WTC11 (cell line): Measurements from ENCODE around the gene GNAZ. TPM values are rescaled to one million over a fixed set of nuclear protein-coding genes. Genes with fewer than 3 reads are reported as not detected.

Source experiments
- ATAC-seq: fragments of 200-7000 bp; cut with Tn5 transposase; 2 replicates; pipeline ENCODE4 v1.10.0; 2021; ENCODE audit warnings: mild to moderate bottlenecking, moderate library complexity
- CTCF ChIA-PET: fragments of 300-600 bp; sonication (Branson Sonifier 250); formaldehyde crosslinking; loops from one replicate; lab custom pipeline; 2021; ENCODE audit warnings: antibody characterized with exemption; lab: Charles Lee
- POLR2A ChIA-PET: fragments of 350-600 bp; sonication (Branson Sonifier 250); formaldehyde crosslinking; loops from one replicate; lab custom pipeline; 2021; ENCODE audit warnings: antibody characterized with exemption; lab: Charles Lee
- DNase-seq: peaks from one replicate; pipeline ENCODE4 v3.0.0; 2021; ENCODE audit warnings: low spot score
- H3K27ac Mint-ChIP-seq: 2 replicates; pipeline ENCODE4 v1.8.0; 2021; ENCODE audit warnings: mixed read lengths
- H3K27me3 Mint-ChIP-seq: 2 replicates; pipeline ENCODE4 v1.8.0; 2021; ENCODE audit warnings: low read depth, mild to moderate bottlenecking, moderate library complexity, mixed read lengths
- H3K36me3 Mint-ChIP-seq: 2 replicates; pipeline ENCODE4 v1.8.0; 2021; ENCODE audit warnings: mixed read lengths
- H3K4me1 Mint-ChIP-seq: 2 replicates; pipeline ENCODE4 v1.8.0; 2022; ENCODE audit warnings: mixed read lengths
- H3K4me3 Mint-ChIP-seq: 2 replicates; pipeline ENCODE4 v1.8.0; 2021; ENCODE audit warnings: mild to moderate bottlenecking, moderate library complexity, mixed read lengths
- H3K9me3 Mint-ChIP-seq: 2 replicates; pipeline ENCODE4 v1.8.0; 2021; ENCODE audit warnings: mixed read lengths
- ATF1 ChIP-seq: sonication (generic); formaldehyde crosslinking; IDR thresholded peaks from 2 replicates; pipeline ENCODE4 v1.8.1; 2023; ENCODE audit warnings: mild to moderate bottlenecking, moderate library complexity, missing genetic modification reagents
- ATF2 ChIP-seq: sonication (generic); formaldehyde crosslinking; IDR thresholded peaks from 2 replicates; pipeline ENCODE4 v1.8.1; 2022; ENCODE audit warnings: low read depth, missing genetic modification reagents, borderline replicate concordance
- ETV6 ChIP-seq: sonication (generic); formaldehyde crosslinking; IDR thresholded peaks from 2 replicates; pipeline ENCODE4 v1.8.1; 2022; ENCODE audit warnings: mild to moderate bottlenecking, missing genetic modification reagents
- FOXP1 ChIP-seq: sonication (generic); formaldehyde crosslinking; IDR thresholded peaks from 2 replicates; pipeline ENCODE4 v1.8.0; 2022; ENCODE audit warnings: missing genetic modification reagents, mild to moderate bottlenecking, moderate library complexity, borderline replicate concordance
- FOXP4 ChIP-seq: sonication (generic); formaldehyde crosslinking; IDR thresholded peaks from 2 replicates; pipeline ENCODE4 v1.8.0; 2022; ENCODE audit warnings: mild to moderate bottlenecking, missing genetic modification reagents
- GTF2I ChIP-seq: fragments of 250-450 bp; sonication (Bioruptor Pico); conservative IDR thresholded peaks from 2 replicates; pipeline ENCODE4 v1.4.0; 2021; ENCODE audit warnings: mild to moderate bottlenecking
- MXD4 ChIP-seq: fragments of 250-450 bp; sonication (Bioruptor Pico); IDR thresholded peaks from 2 replicates; pipeline ENCODE4 v1.8.0; 2021; ENCODE audit warnings: mild to moderate bottlenecking, moderate library complexity, borderline replicate concordance
- MYBL2 ChIP-seq: sonication (generic); formaldehyde crosslinking; IDR thresholded peaks from 2 replicates; pipeline ENCODE4 v1.8.1; 2023; ENCODE audit warnings: mild to moderate bottlenecking, moderate library complexity, missing genetic modification reagents
- NFE2L1 ChIP-seq: sonication (generic); formaldehyde crosslinking; IDR thresholded peaks from 2 replicates; pipeline ENCODE4 v1.8.1; 2023; ENCODE audit warnings: missing genetic modification reagents
- NFYB ChIP-seq: sonication (generic); formaldehyde crosslinking; conservative IDR thresholded peaks from 2 replicates; pipeline ENCODE4 v1.8.0; 2022; ENCODE audit warnings: low read depth, missing genetic modification reagents
- RORB ChIP-seq: fragments of 250-450 bp; sonication (Bioruptor Pico); IDR thresholded peaks from 2 replicates; pipeline ENCODE4 v1.9.0; 2021; ENCODE audit warnings: mild to moderate bottlenecking
- SP1 ChIP-seq: sonication (generic); formaldehyde crosslinking; conservative IDR thresholded peaks from 2 replicates; pipeline ENCODE4 v1.8.1; 2022; ENCODE audit warnings: missing genetic modification reagents
- ZNF219 ChIP-seq: sonication (generic); formaldehyde crosslinking; IDR thresholded peaks from 2 replicates; pipeline ENCODE4 v1.8.0; 2023; ENCODE audit warnings: missing genetic modification reagents, mild to moderate bottlenecking, borderline replicate concordance
- ZNF317 ChIP-seq: sonication (generic); formaldehyde crosslinking; IDR thresholded peaks from 2 replicates; pipeline ENCODE4 v1.8.1; 2023; ENCODE audit warnings: low read depth, mild to moderate bottlenecking, moderate library complexity, missing genetic modification reagents, borderline replicate concordance
- ZNF416 ChIP-seq: fragments of 250-450 bp; sonication (Bioruptor Pico); IDR thresholded peaks from 2 replicates; pipeline ENCODE4 v1.9.0; 2021; ENCODE audit warnings: mild to moderate bottlenecking, inconsistent platforms
- ZNF671 ChIP-seq: fragments of 250-450 bp; sonication (Bioruptor Pico); IDR thresholded peaks from 2 replicates; pipeline ENCODE4 v1.8.0; 2021; ENCODE audit warnings: mild to moderate bottlenecking
- total RNA-seq: library from RNA; stranded (reverse); gene quantifications from 3 replicates; pipeline ENCODE4 v1.2.3, GENCODE V29; 2021
- TF ChIP-seq, protein P1 (sequence below): sonication (generic); formaldehyde crosslinking; IDR thresholded peaks from 2 replicates; pipeline ENCODE4 v1.8.0; 2023; ENCODE audit warnings: missing genetic modification reagents
- TF ChIP-seq, protein P2 (sequence below): sonication (generic); formaldehyde crosslinking; conservative IDR thresholded peaks from 2 replicates; pipeline ENCODE4 v1.8.1; 2023; ENCODE audit warnings: mild to moderate bottlenecking, low read depth, missing genetic modification reagents, moderate library complexity
- TF ChIP-seq, protein P3 (sequence below): sonication (generic); formaldehyde crosslinking; IDR thresholded peaks from 2 replicates; pipeline ENCODE4 v1.8.1; 2022; ENCODE audit warnings: mild to moderate bottlenecking, missing genetic modification reagents, moderate library complexity, borderline replicate concordance
- TF ChIP-seq, protein P4 (sequence below): sonication (generic); formaldehyde crosslinking; IDR thresholded peaks from 2 replicates; pipeline ENCODE4 v1.8.1; 2023; ENCODE audit warnings: mild to moderate bottlenecking, moderate library complexity, missing genetic modification reagents

GNAZ gene
- total RNA-seq, 1 experiment from 2014 or later: 9.9 TPM

DNA sequence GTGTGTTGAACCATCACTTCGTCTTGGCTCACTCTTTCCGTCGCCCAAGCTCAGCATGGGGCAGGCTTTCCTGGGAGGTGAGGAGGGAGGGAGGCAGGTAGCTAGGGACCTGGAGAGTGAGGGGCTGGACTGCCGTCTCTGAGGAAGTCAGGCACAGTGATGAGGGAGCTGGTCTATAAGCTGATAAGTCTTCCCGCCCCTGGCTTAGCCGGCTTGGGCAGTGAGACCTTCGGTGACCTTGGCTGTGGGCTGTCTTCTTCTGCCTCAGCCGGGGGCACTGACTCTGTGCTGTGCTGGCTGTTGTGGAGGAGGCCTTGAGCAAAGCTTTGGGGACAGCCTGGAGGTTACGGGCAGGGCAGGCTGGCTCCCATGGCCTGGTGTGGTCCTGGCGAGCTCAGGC lies 18.7 kb downstream of the GNAZ start:
- no peak for TF ChIP-seq SP1 (CRISPR knock-in tag)
- Mint-ChIP-seq H3K27me3 (no peaks in the 10 kb centered on the region; the same call in 1 of the 2 replicates), H3K4me3 (no peak overlapping the region), H3K36me3 (no peaks in the 10 kb centered on the region), H3K4me1 (peaks cover 17% of the 10 kb centered on the region), H3K9me3 (no peaks in the 10 kb centered on the region), H3K27ac (no peak overlapping the region; the same call in 1 of the 2 replicates)
- ChIA-PET POLR2A (no interaction called here), CTCF (interaction anchor here (1.3 to 2.0 kb wide), 3 partner anchors 19 to 129 kb away, joined by 4 to 9 read pairs (median 7); partner anchors contain the start of gene GNAZ)
- no peak for DNase-seq
- no peak for ATAC-seq

- POLR2A ChIA-PET: no interaction called here
- peaks cover 17% of the 10 kb centered on the region for H3K4me1 Mint-ChIP-seq
- CTCF ChIA-PET: interaction anchor here (1.3 to 2.0 kb wide), 2 partner anchors 20 to 39 kb away, joined by 4 to 7 read pairs; partner anchors contain the start of gene GNAZ
Observed at GRCh38 chr22:23089633-23090456, 19.5 kb downstream of the GNAZ start.

DNA sequence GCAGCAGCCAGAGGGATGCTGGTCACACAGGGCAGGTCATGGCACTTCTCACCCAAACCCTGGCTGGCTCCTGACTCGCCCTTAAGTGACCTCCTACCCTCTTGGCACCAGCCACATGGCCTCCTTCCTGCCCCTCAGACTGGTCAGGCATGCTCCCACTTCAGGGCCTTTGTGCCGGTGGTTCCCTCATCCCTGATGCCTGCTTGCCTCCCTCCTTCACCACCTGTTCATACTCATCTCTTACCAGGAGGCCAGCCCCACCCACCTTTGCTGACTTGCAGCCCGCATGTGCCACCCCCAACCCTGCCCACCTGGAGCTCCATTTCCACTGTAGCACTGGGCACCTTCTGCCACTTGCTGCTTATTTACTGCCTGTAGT lies 20.1 kb downstream of the GNAZ start:
- ATAC-seq (no peak), DNase-seq (no peak)
- H3K27me3 Mint-ChIP-seq: no peaks in the 10 kb centered on the region; the same call in 1 of the 2 replicates
- H3K9me3 Mint-ChIP-seq: no peaks in the 10 kb centered on the region
- H3K4me3 Mint-ChIP-seq: no peak overlapping the region
- no peaks in the 10 kb centered on the region for H3K36me3 Mint-ChIP-seq
- CTCF ChIA-PET: no interaction called here
- no peak overlapping the region for H3K27ac Mint-ChIP-seq
- POLR2A ChIA-PET: no interaction called here
- TF ChIP-seq FOXP1 (CRISPR knock-in tag) (no peak), MXD4 (CRISPR knock-in tag) (no peak), FOXP4 (CRISPR knock-in tag) (no peak), RORB (CRISPR knock-in tag) (no peak), ATF2 (CRISPR knock-in tag) (no peak), ZNF416 (CRISPR knock-in tag) (no peak), ZNF671 (no peak), NFE2L1 (CRISPR knock-in tag) (no peak)
- TF ChIP-seq, protein P1, sequence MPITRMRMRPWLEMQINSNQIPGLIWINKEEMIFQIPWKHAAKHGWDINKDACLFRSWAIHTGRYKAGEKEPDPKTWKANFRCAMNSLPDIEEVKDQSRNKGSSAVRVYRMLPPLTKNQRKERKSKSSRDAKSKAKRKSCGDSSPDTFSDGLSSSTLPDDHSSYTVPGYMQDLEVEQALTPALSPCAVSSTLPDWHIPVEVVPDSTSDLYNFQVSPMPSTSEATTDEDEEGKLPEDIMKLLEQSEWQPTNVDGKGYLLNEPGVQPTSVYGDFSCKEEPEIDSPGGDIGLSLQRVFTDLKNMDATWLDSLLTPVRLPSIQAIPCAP (CRISPR knock-in tag): no peak
- peaks cover 17% of the 10 kb centered on the region for H3K4me1 Mint-ChIP-seq

More at GRCh38 chr22:23089633-23090456, 19.5 kb downstream of the GNAZ start:
- Mint-ChIP-seq H3K9me3 (no peaks in the 10 kb centered on the region), H3K4me3 (no peak overlapping the region), H3K27me3 (no peaks in the 10 kb centered on the region; the same call in 1 of the 2 replicates), H3K36me3 (no peaks in the 10 kb centered on the region), H3K27ac (no peak overlapping the region)
- TF ChIP-seq, protein P2, sequence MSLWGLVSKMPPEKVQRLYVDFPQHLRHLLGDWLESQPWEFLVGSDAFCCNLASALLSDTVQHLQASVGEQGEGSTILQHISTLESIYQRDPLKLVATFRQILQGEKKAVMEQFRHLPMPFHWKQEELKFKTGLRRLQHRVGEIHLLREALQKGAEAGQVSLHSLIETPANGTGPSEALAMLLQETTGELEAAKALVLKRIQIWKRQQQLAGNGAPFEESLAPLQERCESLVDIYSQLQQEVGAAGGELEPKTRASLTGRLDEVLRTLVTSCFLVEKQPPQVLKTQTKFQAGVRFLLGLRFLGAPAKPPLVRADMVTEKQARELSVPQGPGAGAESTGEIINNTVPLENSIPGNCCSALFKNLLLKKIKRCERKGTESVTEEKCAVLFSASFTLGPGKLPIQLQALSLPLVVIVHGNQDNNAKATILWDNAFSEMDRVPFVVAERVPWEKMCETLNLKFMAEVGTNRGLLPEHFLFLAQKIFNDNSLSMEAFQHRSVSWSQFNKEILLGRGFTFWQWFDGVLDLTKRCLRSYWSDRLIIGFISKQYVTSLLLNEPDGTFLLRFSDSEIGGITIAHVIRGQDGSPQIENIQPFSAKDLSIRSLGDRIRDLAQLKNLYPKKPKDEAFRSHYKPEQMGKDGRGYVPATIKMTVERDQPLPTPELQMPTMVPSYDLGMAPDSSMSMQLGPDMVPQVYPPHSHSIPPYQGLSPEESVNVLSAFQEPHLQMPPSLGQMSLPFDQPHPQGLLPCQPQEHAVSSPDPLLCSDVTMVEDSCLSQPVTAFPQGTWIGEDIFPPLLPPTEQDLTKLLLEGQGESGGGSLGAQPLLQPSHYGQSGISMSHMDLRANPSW (CRISPR knock-in tag): no peak
- no peak for TF ChIP-seq GTF2I (CRISPR knock-in tag)
- no peak for TF ChIP-seq ZNF317
- TF ChIP-seq, protein P3, sequence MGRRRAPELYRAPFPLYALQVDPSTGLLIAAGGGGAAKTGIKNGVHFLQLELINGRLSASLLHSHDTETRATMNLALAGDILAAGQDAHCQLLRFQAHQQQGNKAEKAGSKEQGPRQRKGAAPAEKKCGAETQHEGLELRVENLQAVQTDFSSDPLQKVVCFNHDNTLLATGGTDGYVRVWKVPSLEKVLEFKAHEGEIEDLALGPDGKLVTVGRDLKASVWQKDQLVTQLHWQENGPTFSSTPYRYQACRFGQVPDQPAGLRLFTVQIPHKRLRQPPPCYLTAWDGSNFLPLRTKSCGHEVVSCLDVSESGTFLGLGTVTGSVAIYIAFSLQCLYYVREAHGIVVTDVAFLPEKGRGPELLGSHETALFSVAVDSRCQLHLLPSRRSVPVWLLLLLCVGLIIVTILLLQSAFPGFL (CRISPR knock-in tag): no peak
- TF ChIP-seq, protein P4, sequence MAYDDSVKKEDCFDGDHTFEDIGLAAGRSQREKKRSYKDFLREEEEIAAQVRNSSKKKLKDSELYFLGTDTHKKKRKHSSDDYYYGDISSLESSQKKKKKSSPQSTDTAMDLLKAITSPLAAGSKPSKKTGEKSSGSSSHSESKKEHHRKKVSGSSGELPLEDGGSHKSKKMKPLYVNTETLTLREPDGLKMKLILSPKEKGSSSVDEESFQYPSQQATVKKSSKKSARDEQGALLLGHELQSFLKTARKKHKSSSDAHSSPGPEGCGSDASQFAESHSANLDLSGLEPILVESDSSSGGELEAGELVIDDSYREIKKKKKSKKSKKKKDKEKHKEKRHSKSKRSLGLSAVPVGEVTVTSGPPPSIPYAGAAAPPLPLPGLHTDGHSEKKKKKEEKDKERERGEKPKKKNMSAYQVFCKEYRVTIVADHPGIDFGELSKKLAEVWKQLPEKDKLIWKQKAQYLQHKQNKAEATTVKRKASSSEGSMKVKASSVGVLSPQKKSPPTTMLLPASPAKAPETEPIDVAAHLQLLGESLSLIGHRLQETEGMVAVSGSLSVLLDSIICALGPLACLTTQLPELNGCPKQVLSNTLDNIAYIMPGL: no peak
- no peak for TF ChIP-seq ZNF219 (CRISPR knock-in tag)
- TF ChIP-seq MYBL2: no peak
- no peak for TF ChIP-seq FOXP1 (CRISPR knock-in tag)
- no peak for TF ChIP-seq ETV6 (CRISPR knock-in tag)
- TF ChIP-seq NFYB (CRISPR knock-in tag): no peak
- TF ChIP-seq ATF1 (CRISPR knock-in tag): no peak
- no peak for TF ChIP-seq ZNF416 (CRISPR knock-in tag)
- ATAC-seq: no peak
- DNase-seq: no peak
